HEK293 (cell line): ENCODE measurements around the gene PLXND1.
A peak's percentile ranks its signal among the peaks of the same experiment; 100 is the strongest.

Experiments used
- CTCF ChIA-PET: fragments of 350-600 bp; formaldehyde crosslinking; extraction: SDS; loops from one replicate; lab custom pipeline; 2021; ENCODE audit warnings: antibody characterized with exemption; lab: Yijun Ruan, JAX
- POLR2A ChIA-PET: fragments of 300-600 bp; formaldehyde crosslinking; extraction: SDS; loops from one replicate; lab custom pipeline; 2020; ENCODE audit warnings: antibody characterized with exemption, inconsistent platforms; lab: Yijun Ruan, JAX
- H3K27ac ChIP-seq: fragments of 200-500 bp; sonication (Bioruptor generic); 2 replicates; pipeline ENCODE4 v1.5.1; 2014; ENCODE audit warnings: low read depth, low read length, control low read depth, inconsistent platforms; ENCODE audit errors: extremely low read depth
- H3K36me3 ChIP-seq, 2 experiments: fragments of 200-500 bp in 1 of 2; sonication (Bioruptor generic) in 1 of 2; 1 replicate in 1 of 2; 2 replicates in 1 of 2; pipeline ENCODE4 v1.5.1; 2014 to 2017; ENCODE audit warnings: inconsistent platforms in 2 of 2, low read length in 2 of 2; ENCODE audit not compliant: control insufficient read depth in 2 of 2, insufficient read depth in 1 of 2
- H3K4me1 ChIP-seq: fragments of 200-500 bp; sonication (Bioruptor generic); 2 replicates; pipeline ENCODE4 v1.5.1; 2014; ENCODE audit warnings: mild to moderate bottlenecking, low read length, inconsistent platforms; ENCODE audit not compliant: control insufficient read depth, insufficient read depth
- H3K4me3 ChIP-seq: 2 replicates; pipeline ENCODE4 v1.5.1; 2011; ENCODE audit warnings: low read depth, mild to moderate bottlenecking, control low read depth, low read length, moderate library complexity
- H3K9me3 ChIP-seq: fragments of 200-500 bp; sonication (Bioruptor generic); 2 replicates; pipeline ENCODE4 v1.5.1; 2014; ENCODE audit warnings: low read depth, low read length, inconsistent platforms; ENCODE audit not compliant: control insufficient read depth, insufficient read depth
- BCL11A ChIP-seq: fragments of 450-650 bp; formaldehyde crosslinking; IDR thresholded peaks from 2 replicates; pipeline ENCODE4 v1.5.1; 2016; ENCODE audit warnings: low read depth, missing biosample characterization, missing genetic modification characterization
- KLF1 ChIP-seq: fragments of 450-650 bp; formaldehyde crosslinking; IDR thresholded peaks from 2 replicates; pipeline ENCODE4 v1.5.1; 2016; ENCODE audit warnings: missing biosample characterization, missing genetic modification characterization
- KLF7 ChIP-seq: fragments of 450-650 bp; formaldehyde crosslinking; IDR thresholded peaks from 2 replicates; pipeline ENCODE4 v1.5.1; 2016; ENCODE audit warnings: missing biosample characterization, missing genetic modification characterization, borderline replicate concordance
- RBAK ChIP-seq: fragments of 450-650 bp; formaldehyde crosslinking; IDR thresholded peaks from 2 replicates; pipeline ENCODE4 v1.5.1; 2016; ENCODE audit warnings: missing biosample characterization, missing genetic modification characterization
- SCRT2 ChIP-seq: fragments of 450-650 bp; formaldehyde crosslinking; IDR thresholded peaks from 2 replicates; pipeline ENCODE4 v1.5.1; 2016; ENCODE audit warnings: missing biosample characterization, missing genetic modification characterization
- SP7 ChIP-seq: fragments of 450-650 bp; formaldehyde crosslinking; IDR thresholded peaks from 2 replicates; pipeline ENCODE4 v1.5.1; 2016; ENCODE audit warnings: missing biosample characterization, missing genetic modification characterization
- TRIM28 ChIP-seq: IDR thresholded peaks from 2 replicates; pipeline ENCODE4 v1.6.1; 2011; ENCODE audit warnings: low read length, control low read depth, borderline replicate concordance
- WT1 ChIP-seq: fragments of 450-650 bp; formaldehyde crosslinking; IDR thresholded peaks from 2 replicates; pipeline ENCODE4 v1.5.1; 2016; ENCODE audit warnings: missing biosample characterization, missing genetic modification characterization
- ZBTB8A ChIP-seq: fragments of 450-650 bp; formaldehyde crosslinking; IDR thresholded peaks from 2 replicates; pipeline ENCODE4 v1.5.1; 2016; ENCODE audit warnings: missing biosample characterization, missing genetic modification characterization
- ZNF24 ChIP-seq: fragments of 450-650 bp; formaldehyde crosslinking; IDR thresholded peaks from 2 replicates; pipeline ENCODE4 v1.5.1; 2016; ENCODE audit warnings: missing biosample characterization, missing genetic modification characterization
- ZNF302 ChIP-seq: fragments of 450-650 bp; formaldehyde crosslinking; IDR thresholded peaks from 2 replicates; pipeline ENCODE4 v1.5.1; 2016; ENCODE audit warnings: missing biosample characterization, missing genetic modification characterization, low read depth
- ZNF324 ChIP-seq: fragments of 450-650 bp; formaldehyde crosslinking; IDR thresholded peaks from 2 replicates; pipeline ENCODE4 v1.5.1; 2016; ENCODE audit warnings: missing biosample characterization, missing genetic modification characterization
- ZNF366 ChIP-seq: fragments of 450-650 bp; formaldehyde crosslinking; conservative IDR thresholded peaks from 2 replicates; pipeline ENCODE4 v1.5.1; 2016; ENCODE audit warnings: missing biosample characterization, missing genetic modification characterization
- ZNF596 ChIP-seq: fragments of 450-650 bp; IDR thresholded peaks from 2 replicates; pipeline ENCODE4 v1.5.0; 2018; ENCODE audit warnings: missing biosample characterization, mild to moderate bottlenecking, missing genetic modification characterization, moderate library complexity
- ZNF610 ChIP-seq: fragments of 450-650 bp; formaldehyde crosslinking; IDR thresholded peaks from 2 replicates; pipeline ENCODE4 v1.5.1; 2016; ENCODE audit warnings: missing biosample characterization, missing genetic modification characterization, borderline replicate concordance
- ZNF768 ChIP-seq: fragments of 450-650 bp; formaldehyde crosslinking; IDR thresholded peaks from 2 replicates; pipeline ENCODE4 v1.5.1; 2018; ENCODE audit warnings: missing biosample characterization, mild to moderate bottlenecking, missing genetic modification characterization
- ZNF792 ChIP-seq: fragments of 450-650 bp; formaldehyde crosslinking; IDR thresholded peaks from 2 replicates; pipeline ENCODE4 v1.5.1; 2016; ENCODE audit warnings: missing biosample characterization, missing genetic modification characterization
- TF ChIP-seq, protein P1 (sequence below): fragments of 450-650 bp; formaldehyde crosslinking; IDR thresholded peaks from 2 replicates; pipeline ENCODE4 v1.5.1; 2016; ENCODE audit warnings: missing biosample characterization, missing genetic modification characterization, low read depth
- TF ChIP-seq, protein P2 (sequence below): fragments of 450-650 bp; formaldehyde crosslinking; IDR thresholded peaks from 2 replicates; pipeline ENCODE4 v1.5.1; 2016; ENCODE audit warnings: missing biosample characterization, missing genetic modification characterization

PLXND1 gene

DNA sequence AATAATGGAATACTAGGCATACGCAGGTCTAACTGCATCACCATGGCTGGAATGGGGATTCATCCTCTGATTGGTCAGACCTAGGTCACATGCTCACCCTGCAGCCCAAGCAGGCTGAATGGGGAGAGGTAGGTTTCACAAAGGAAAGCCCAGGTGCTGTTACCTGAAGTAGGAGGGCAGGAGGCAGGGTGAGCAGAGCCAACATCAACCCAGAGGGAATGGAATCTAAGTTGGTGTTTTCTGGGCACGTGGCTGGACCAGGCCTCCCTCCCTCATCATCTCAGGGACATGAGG, 70.2 kb downstream of the PLXND1 start:
- ChIA-PET CTCF (no interaction called here), POLR2A (no interaction called here)
- no peaks in the 10 kb centered on the region for H3K9me3 ChIP-seq
- no peak overlapping the region for H3K27ac ChIP-seq
- no peak for TF ChIP-seq ZNF610 (tag by site-specific recombination)
- no peak for TF ChIP-seq ZBTB8A (tag by site-specific recombination)
- no peak for TF ChIP-seq SCRT2 (tag by site-specific recombination)
- TF ChIP-seq ZNF596 (tag by site-specific recombination) = no peak
- TF ChIP-seq KLF1 (tag by site-specific recombination) = no peak
- TF ChIP-seq ZNF792 = no peak
- no peak for TF ChIP-seq WT1
- TF ChIP-seq TRIM28 = no peak
- TF ChIP-seq ZNF768 (tag by site-specific recombination) = no peak
- TF ChIP-seq, protein P1, sequence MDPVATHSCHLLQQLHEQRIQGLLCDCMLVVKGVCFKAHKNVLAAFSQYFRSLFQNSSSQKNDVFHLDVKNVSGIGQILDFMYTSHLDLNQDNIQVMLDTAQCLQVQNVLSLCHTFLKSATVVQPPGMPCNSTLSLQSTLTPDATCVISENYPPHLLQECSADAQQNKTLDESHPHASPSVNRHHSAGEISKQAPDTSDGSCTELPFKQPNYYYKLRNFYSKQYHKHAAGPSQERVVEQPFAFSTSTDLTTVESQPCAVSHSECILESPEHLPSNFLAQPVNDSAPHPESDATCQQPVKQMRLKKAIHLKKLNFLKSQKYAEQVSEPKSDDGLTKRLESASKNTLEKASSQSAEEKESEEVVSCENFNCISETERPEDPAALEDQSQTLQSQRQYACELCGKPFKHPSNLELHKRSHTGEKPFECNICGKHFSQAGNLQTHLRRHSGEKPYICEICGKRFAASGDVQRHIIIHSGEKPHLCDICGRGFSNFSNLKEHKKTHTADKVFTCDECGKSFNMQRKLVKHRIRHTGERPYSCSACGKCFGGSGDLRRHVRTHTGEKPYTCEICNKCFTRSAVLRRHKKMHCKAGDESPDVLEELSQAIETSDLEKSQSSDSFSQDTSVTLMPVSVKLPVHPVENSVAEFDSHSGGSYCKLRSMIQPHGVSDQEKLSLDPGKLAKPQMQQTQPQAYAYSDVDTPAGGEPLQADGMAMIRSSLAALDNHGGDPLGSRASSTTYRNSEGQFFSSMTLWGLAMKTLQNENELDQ (tag by site-specific recombination) = no peak
- no peak for TF ChIP-seq RBAK
- TF ChIP-seq BCL11A = no peak
- TF ChIP-seq ZNF324 = no peak
- TF ChIP-seq SP7 (tag by site-specific recombination) = no peak
- no peak for TF ChIP-seq ZNF366
- TF ChIP-seq KLF7 (tag by site-specific recombination) = no peak
- no peak for TF ChIP-seq ZNF24 (tag by site-specific recombination)
- no peaks in the 10 kb centered on the region for H3K4me1 ChIP-seq
- no peaks in the 10 kb centered on the region for H3K36me3 ChIP-seq
- H3K4me3 ChIP-seq = no peak overlapping the region

DNA sequence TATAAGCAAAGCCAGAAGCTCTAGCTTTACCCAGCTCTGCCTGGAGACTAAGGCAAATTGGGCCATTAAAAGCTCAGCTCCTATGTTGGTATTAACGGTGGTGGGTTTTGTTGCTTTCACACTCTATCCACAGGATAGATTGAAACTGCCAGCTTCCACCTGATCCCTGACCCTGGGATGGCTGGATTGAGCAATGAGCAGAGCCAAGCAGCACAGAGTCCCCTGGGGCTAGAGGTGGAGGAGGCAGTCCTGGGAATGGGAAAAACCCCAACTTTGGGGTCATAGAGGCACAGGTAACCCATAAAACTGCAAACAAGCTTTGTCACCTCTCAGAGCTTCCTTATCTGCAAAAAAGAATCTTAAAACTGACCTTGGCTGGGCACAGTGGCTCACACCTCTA, 71.4 kb downstream of the PLXND1 start:
- H3K4me3 ChIP-seq = no peak overlapping the region
- H3K36me3 ChIP-seq = no peaks in the 10 kb centered on the region
- ChIA-PET CTCF (interaction anchor here (0.6 to 0.8 kb wide), 2 partner anchors 21 to 45 kb away, joined by 3 to 4 read pairs; no protein-coding TSS in a partner anchor), POLR2A (no interaction called here)
- TF ChIP-seq ZNF302 = no peak
- TF ChIP-seq, protein P2, sequence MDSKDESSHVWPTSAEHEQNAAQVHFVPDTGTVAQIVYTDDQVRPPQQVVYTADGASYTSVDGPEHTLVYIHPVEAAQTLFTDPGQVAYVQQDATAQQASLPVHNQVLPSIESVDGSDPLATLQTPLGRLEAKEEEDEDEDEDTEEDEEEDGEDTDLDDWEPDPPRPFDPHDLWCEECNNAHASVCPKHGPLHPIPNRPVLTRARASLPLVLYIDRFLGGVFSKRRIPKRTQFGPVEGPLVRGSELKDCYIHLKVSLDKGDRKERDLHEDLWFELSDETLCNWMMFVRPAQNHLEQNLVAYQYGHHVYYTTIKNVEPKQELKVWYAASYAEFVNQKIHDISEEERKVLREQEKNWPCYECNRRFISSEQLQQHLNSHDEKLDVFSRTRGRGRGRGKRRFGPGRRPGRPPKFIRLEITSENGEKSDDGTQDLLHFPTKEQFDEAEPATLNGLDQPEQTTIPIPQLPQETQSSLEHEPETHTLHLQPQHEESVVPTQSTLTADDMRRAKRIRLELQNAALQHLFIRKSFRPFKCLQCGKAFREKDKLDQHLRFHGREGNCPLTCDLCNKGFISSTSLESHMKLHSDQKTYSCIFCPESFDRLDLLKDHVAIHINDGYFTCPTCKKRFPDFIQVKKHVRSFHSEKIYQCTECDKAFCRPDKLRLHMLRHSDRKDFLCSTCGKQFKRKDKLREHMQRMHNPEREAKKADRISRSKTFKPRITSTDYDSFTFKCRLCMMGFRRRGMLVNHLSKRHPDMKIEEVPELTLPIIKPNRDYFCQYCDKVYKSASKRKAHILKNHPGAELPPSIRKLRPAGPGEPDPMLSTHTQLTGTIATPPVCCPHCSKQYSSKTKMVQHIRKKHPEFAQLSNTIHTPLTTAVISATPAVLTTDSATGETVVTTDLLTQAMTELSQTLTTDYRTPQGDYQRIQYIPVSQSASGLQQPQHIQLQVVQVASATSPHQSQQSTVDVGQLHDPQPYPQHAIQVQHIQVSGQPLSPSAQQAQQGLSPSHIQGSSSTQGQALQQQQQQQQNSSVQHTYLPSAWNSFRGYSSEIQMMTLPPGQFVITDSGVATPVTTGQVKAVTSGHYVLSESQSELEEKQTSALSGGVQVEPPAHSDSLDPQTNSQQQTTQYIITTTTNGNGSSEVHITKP (tag by site-specific recombination) = peak; percentile 4; the same call in 1 of the 2 replicates
- no peaks in the 10 kb centered on the region for H3K9me3 ChIP-seq
- H3K4me1 ChIP-seq = no peaks in the 10 kb centered on the region
- no peak overlapping the region for H3K27ac ChIP-seq
